ENCODE results near the gene GGA3. TPM values are rescaled to one million over a fixed set of nuclear protein-coding genes. Genes with fewer than 3 reads are reported as not detected.

Gene GGA3
- total RNA-seq, 4 donors from 2014 or later = 14.6 to 31.4 (median 21.2) TPM

- DNase-seq (ENCODE audit: extremely low spot score) = no peak
- Histone ChIP-seq H3K27me3 (peaks cover 0 to 4% (median 0%) of the 10 kb centered on the region in 4 donors), H3K27ac (replicated peaks in 1 of 4) (peak overlapping the region; percentile 96 to 98 (median 97)), H3K4me1 (peaks cover 27 to 57% (median 43%) of the 10 kb centered on the region in 4 donors), H3K36me3 (peaks cover 11 to 30% (median 20%) of the 10 kb centered on the region in 4 donors), H3K9me3 (no peaks in the 10 kb centered on the region), H3K4me3 (peak overlapping the region; percentile 88 to 90 (median 90))
- intact Hi-C loops (cut with DNase I) = loop anchor here (5.0 kb wide), 1 partner anchor 137 kb away; the partner anchor contains the start of gene GRB2
- TF ChIP-seq, protein P1, sequence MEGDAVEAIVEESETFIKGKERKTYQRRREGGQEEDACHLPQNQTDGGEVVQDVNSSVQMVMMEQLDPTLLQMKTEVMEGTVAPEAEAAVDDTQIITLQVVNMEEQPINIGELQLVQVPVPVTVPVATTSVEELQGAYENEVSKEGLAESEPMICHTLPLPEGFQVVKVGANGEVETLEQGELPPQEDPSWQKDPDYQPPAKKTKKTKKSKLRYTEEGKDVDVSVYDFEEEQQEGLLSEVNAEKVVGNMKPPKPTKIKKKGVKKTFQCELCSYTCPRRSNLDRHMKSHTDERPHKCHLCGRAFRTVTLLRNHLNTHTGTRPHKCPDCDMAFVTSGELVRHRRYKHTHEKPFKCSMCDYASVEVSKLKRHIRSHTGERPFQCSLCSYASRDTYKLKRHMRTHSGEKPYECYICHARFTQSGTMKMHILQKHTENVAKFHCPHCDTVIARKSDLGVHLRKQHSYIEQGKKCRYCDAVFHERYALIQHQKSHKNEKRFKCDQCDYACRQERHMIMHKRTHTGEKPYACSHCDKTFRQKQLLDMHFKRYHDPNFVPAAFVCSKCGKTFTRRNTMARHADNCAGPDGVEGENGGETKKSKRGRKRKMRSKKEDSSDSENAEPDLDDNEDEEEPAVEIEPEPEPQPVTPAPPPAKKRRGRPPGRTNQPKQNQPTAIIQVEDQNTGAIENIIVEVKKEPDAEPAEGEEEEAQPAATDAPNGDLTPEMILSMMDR (IDR thresholded peaks at IDR 0.05) = peak; percentile 34 to 39 (median 35)
- no peak for TF ChIP-seq POLR2A (IDR thresholded peaks at IDR 0.05; ENCODE audit: low read depth)
- TF ChIP-seq POLR2AphosphoS5 (IDR thresholded peaks at IDR 0.05) = peak; percentile 48 to 67
- WGBS = 1% methylated on average over 34 of the region's 47 CpGs
Measured at GRCh38 chr17:75270218-75270965, 9.0 kb upstream of the GGA3 start.

GRCh38 chr17:75269844-75270217, 8.4 kb upstream of the GGA3 start:
- 21% methylated on average over 6 of the region's 6 CpGs for WGBS
- H3K9me3 ChIP-seq = no peaks in the 10 kb centered on the region
- no peak for DNase-seq (ENCODE audit: extremely low spot score)
- peaks cover 27 to 57% (median 43%) of the 10 kb centered on the region in 4 donors for H3K4me1 ChIP-seq
- peak overlapping the region; percentile 88 to 90 (median 90) for H3K4me3 ChIP-seq
- H3K36me3 ChIP-seq = peaks cover 17 to 36% (median 25%) of the 10 kb centered on the region in 4 donors
- peak overlapping the region; percentile 96 to 98 (median 97) for H3K27ac ChIP-seq (replicated peaks in 1 of 4)
- H3K27me3 ChIP-seq = peaks cover 0 to 4% (median 0%) of the 10 kb centered on the region in 4 donors
- TF ChIP-seq POLR2A (IDR thresholded peaks at IDR 0.05; ENCODE audit: low read depth) = no peak
- TF ChIP-seq, protein P1 (IDR thresholded peaks at IDR 0.05) = no peak
- no peak for TF ChIP-seq POLR2AphosphoS5 (IDR thresholded peaks at IDR 0.05)
- no peak for TF ChIP-seq EP300 (IDR thresholded peaks at IDR 0.05)
- intact Hi-C loops (cut with DNase I) = loop anchor here (5.0 kb wide), 1 partner anchor 137 kb away; the partner anchor contains the start of gene GRB2

GRCh38 chr17:75267411-75268232, 6.2 kb upstream of the GGA3 start:
- DNase-seq (ENCODE audit: extremely low spot score) = no peak
- intact Hi-C loops (cut with DNase I) = no loop called here
- no peak overlapping the region for H3K4me3 ChIP-seq
- H3K9me3 ChIP-seq = no peaks in the 10 kb centered on the region
- H3K36me3 ChIP-seq = peaks cover 25 to 49% (median 42%) of the 10 kb centered on the region in 4 donors
- TF ChIP-seq POLR2AphosphoS5 (IDR thresholded peaks at IDR 0.05) (no peak), EP300 (IDR thresholded peaks at IDR 0.05) (no peak), POLR2A (IDR thresholded peaks at IDR 0.05; ENCODE audit: low read depth) (no peak)
- TF ChIP-seq, protein P1 (IDR thresholded peaks at IDR 0.05) = no peak
- WGBS = 51% methylated on average over 13 of the region's 14 CpGs
- no peak overlapping the region for H3K27ac ChIP-seq (replicated peaks in 1 of 4)
- peaks cover 23 to 49% (median 39%) of the 10 kb centered on the region in 4 donors for H3K4me1 ChIP-seq
- peaks cover 0 to 4% (median 0%) of the 10 kb centered on the region in 4 donors for H3K27me3 ChIP-seq

DNA sequence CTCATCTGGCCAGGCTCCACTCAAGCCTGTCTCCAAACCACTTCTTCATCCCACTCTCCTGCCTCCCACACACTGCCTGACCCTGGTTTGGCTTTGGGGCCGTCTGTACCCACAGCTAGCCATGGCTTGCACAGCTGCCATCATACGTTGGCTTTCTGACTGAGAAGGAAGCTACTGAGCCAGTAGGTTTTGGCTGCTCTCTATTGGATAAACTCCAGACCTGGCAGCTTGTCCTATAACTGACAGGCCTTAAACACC, 5.7 kb upstream of the GGA3 start:
- H3K4me1 ChIP-seq = peaks cover 22 to 49% (median 38%) of the 10 kb centered on the region in 4 donors
- H3K27ac ChIP-seq (replicated peaks in 1 of 4) = no peak overlapping the region
- intact Hi-C loops (cut with DNase I) = no loop called here
- no peaks in the 10 kb centered on the region for H3K9me3 ChIP-seq
- WGBS = 45% methylated on average over 2 of the region's 2 CpGs
- H3K27me3 ChIP-seq = peaks cover 0 to 4% (median 0%) of the 10 kb centered on the region in 4 donors
- TF ChIP-seq POLR2A (IDR thresholded peaks at IDR 0.05; ENCODE audit: low read depth) (no peak), POLR2AphosphoS5 (IDR thresholded peaks at IDR 0.05) (no peak), EP300 (IDR thresholded peaks at IDR 0.05) (no peak)
- TF ChIP-seq, protein P1 (IDR thresholded peaks at IDR 0.05) = no peak
- H3K4me3 ChIP-seq = no peak overlapping the region
- peaks cover 25 to 49% (median 42%) of the 10 kb centered on the region in 4 donors for H3K36me3 ChIP-seq
- no peak for DNase-seq (ENCODE audit: extremely low spot score)

All from esophagus muscularis mucosa (tissue), 4 donors.